Stimulated activated CD8-positive, alpha-beta memory T cell treated with anti-CD3 and anti-CD28 coated beads, Interleukin-15, amount 100 ng/mL, for 48 hours (primary cell): ENCODE data around the gene JOSD2.

Source experiments
- DNase-seq, 2 donors: peaks; one replicate each; pipeline ENCODE4 v3.0.0-alpha.2; 2020; ENCODE audit warnings: low read depth in 2 of 2

Gene JOSD2

DNA sequence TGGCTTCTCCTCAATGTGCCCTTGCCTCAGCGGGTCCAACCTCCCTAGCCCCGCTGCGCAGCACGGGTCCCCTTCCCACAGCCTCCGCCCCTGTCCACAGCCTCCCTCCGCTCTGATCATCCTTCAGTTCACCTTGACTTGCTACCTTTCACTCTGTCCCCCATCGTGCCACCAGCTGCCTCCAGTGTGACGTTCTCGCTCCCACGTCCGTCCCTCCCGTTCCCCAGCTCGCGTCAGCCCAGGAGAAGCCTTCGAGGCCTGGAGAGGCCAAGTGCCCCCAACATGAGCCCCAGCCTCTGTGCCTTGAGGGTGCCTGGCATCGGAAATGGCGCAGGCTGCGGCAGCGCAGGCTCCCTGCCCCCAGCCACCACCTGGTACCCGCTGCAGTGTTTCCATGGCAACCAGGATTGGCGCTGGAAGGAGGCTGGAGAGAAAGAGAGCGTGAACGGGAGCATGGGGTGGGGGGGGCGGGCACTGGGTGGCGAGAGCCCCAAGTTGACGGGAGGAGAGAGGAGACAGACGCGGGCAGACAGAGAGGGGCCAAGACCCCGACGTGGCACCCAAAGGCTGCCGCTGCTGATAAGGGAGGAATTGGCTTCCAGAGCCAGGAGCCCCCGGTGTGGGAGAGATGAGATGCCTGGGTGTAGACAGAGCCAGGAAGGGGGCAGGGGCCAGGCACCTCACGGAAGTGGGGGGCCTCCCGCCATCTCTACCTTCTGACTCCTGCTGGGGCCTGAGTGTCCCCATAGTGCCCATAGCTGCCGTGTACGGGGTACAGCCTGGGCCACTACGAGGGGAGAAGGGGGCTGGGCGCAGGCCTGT is 3.6 kb upstream of the JOSD2 start:
- DNase-seq, result no peak

DNA sequence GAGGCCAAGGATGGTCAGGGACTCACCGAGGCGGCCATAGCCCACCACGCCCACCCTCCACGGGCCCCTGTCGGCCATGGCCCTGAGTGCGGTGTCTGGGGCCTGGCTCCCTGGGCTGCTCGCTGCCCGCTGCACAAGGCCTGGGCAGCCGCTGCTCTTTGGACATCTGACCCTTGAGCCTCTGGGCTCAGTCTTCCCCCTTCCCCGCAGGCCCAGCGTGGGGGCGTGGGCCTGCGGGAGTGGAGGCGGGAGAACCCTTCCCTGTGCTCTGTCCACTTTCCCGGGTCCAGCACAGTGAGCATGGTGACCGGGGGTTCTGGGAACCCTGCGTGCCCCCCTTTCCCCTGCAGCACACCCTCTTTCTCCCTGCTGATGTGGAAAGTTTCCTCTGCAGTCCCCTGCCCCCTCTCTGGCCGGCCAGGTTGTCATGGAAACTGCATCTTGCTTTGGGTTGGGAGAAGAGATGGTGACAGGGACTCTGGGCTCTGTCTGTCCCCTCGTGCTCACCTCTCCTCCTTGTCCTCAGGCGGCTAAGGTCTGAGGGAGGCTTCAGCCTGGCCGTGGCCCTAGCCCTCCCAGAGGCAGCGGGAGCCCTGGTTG is 2.9 kb upstream of the JOSD2 start, which contains the start of gene ASPDH:
ASPDH (minus strand) TSS at position 168 of the 600 bp plus-strand sequence; CDS start at position 78, 90 bp downstream.
- DNase-seq, result no peak

DNA sequence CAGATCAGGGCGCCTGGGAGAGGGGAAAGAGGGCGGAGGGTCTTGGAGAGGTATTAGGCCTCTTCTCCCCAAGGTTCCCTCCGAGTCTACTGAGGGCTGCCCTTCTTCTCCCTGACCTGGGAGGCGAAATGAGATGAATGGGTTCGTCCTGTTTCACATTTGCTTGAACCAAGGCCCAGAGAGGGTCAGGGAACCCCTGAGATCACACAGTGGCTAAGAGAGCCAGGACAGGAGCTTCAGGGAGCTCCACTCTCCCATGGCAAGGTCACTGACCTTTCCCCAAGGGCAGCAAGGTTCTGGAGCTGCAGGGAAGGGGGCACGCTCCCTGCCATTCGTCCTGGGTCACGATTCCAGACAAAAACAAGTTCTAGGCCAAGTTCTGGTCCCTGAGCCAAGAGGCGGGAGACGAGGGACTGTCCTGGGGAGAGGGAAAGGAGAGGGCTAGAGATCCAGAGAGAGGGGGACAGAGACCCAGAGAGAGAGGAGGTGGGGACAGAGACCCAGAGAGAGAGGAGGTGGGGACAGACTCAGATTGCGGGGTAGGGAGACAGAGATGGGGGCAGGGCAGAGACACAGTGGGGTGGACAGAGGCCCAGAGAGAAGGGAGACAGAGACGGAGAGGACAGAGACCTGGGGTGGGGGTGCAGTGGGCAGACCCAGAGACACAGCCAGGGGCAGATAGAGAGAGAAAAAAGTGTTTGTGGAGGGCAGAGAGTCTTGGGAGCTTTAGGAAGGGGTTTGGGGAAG is 2.2 kb upstream of the JOSD2 start:
- no peak for DNase-seq

DNA sequence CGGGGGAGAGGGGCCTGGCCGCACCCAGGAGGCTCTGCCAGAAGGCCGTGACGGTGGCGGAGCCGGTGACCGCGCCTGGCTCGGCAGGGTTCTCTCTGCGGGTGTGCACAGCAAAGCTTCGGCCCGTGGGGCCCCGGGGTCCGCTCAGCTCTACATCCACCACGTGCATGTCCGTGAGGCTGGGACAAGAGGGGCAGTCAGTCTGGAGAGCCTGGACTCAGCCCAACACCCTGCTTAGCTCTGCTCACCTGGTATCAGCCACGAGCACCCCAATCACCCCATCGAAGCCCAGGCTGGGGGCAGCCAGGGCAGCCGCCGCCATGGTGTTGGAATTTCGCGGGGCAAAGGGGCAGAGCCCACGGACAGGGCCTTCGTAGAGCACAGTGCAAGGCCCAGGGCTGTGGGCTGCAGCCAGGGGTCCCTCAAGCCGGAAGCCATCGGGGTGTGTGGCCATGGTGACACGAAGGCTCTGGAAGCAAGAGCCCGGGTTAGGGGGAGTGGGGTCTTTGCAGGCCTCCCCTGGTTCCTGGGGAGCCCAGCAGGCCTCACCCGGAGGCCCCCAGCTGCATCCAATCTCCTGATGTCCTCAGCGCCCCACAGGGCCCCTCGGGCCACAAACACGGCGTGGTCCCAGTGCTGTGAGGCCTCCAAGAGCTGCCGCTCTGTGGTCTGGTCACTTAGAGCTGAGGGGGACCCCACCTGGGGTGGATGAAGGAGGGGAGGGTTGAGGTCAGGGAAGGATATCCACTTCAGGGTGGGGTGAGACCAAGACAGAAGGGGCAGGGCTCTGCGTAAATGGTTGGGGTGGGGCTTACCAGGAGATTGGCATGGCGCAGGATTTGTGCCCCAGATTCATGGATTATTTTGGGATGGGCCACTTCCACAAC is 1.4 kb upstream of the JOSD2 start:
- DNase-seq, result no peak

DNA sequence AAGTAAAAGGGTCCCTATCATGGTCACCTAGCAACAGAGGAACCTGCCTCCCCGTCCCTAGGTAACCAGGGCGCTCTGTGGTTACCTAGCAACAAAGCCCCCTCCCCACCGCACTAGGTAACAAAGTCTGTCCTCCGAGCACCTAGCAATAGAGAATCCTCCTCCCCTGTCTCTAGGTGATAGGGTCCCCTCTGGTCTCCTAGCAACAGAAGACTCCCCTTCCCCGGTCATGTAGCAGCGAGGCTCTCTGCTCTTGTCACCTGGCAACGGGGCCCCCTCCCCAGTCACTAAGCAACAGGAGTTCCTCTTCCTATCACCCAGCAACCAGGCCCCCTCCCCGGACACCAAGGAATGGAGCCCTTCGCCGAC is 307 bp downstream of the JOSD2 start:
- DNase-seq, result no peak

DNA sequence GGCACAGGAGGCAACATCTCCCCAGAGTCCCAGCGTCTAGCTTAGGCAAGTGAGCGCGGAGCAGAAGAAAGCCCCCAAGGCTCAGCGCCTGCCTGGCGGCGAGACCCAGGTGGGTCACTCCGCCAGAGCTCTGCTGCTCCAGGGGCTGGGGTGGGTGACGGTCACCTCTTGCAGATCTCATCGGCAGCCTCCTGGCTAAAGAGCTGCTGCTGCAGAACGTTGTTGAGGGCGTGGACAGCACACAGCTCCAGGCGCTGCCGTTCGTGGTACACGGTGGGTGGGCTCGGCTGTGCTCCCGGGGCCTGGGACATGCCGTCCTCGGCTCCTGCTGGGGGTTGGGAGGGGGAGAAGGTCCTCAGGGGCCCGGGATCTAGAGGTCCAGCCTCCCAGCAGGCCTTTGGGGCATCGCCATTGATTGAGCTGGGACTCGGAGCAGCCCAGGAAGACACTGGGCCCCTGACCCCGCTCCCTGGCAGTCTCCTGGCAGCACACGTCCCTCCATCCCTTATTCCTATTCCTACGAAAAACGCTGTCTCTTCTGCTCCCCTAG is 795 bp downstream of the JOSD2 start:
- DNase-seq, result no peak

DNA sequence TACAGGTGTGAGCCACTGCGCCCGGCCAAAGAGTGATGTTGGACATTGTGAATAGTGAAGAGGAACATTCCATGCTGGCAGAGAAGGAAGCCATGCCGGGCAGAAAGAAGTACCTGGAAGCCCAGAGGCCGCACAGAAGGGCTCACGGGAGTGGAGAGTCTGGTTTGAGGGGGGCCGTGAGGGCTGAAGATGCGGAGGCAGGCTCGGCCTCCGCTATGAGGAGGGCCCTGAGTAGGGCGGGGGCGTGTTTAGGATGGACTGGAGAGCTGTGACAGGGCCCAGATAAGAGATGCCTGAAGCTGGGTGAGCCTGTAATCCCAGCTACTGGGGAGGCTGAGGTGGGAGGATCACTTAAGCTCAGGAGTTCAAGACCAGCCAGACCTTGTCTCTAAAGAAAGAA is 1.6 kb downstream of the JOSD2 start:
- no peak for DNase-seq

DNA sequence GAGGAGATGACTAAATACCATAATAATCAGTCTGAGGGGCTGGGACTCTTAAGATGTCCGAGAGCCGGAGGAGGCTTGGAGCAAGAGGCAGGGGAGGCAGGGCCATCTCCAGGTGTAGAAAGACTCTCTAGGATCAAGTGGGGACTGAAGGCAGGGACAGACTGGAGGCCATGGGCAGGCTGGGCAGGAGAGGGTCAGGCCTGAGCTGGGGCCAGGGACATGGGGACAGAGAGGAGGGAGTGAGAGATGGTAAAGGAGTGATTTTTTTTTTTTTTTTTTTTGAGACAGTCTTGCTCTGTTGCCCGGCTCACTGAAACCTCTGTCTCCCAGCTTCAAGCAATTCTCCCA is 2.2 kb downstream of the JOSD2 start:
- no peak for DNase-seq

DNA sequence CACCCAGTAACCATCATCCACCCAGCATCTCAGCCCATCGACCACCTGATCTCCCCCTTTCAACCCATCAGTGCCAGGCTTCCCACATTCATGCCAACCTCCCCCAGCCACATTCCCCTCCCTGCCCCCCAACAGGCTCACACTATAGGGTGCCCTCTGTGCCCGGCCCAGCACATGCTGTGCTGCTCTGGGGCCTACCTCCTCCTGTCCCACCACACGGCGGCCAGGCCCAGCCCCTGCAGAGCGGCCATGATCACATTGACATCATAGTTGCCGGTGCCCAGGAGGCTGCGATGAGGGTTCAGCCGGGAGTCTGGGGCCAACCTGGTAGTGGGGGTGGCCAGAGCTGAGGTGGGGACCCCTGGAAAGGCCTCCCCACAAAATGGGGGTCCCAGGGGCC is 3.6 kb downstream of the JOSD2 start:
- no peak for DNase-seq

DNA sequence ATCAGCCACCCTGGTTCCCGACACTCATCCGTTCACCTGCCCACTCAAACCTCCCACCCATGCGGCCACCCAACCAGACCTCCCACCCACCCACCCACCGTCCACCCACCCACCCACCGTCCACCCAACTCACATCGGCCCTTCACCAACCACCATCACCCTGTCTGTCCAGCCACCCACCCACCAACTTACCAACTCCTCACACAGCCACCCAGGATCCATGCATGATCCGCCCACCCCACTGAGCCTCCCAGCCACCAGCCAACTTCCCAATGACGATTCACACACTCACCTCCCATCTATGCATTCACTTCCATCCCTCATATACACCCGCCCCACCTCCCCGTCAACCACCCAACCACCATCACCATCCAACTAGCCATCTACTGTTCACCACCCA is 4.3 kb downstream of the JOSD2 start:
- DNase-seq, result no peak

DNA sequence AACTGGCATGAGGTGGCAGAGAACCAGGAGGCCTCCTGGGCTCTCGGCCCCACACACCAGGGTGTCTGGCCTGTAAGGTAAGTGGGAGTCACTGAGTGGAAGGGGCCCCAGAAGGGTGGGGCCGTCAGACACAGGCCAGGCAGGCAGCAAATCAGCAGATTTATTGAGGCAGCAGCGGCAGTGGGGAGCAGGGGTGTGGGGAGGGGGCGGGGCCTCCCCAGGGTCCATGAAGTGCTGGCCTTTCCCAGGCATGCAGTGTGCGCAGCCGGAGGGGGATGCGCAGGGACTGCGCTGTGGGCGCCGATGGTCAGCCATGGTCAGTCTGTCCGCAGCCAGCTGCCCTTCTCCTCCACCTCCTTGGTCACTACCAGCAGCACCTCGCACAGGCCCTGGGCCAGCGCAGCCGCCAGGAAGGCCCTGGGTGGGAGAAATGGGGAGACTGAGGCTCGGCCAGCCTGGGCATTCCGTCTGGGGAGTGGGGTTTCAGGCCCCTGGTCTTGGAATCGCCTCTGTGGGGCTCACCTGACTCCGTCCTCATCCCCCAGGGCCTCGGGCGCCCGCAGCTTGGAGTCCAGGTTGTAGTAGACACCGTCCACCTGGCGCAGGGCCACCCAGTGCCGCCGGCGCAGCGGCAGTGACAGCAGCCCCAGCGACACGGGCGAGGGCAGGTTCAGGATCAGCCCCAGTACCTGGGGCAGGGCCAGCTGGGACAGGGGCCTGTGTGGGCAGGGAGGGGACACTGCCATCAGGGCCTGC is 5.0 kb downstream of the JOSD2 start:
- no peak for DNase-seq

DNA sequence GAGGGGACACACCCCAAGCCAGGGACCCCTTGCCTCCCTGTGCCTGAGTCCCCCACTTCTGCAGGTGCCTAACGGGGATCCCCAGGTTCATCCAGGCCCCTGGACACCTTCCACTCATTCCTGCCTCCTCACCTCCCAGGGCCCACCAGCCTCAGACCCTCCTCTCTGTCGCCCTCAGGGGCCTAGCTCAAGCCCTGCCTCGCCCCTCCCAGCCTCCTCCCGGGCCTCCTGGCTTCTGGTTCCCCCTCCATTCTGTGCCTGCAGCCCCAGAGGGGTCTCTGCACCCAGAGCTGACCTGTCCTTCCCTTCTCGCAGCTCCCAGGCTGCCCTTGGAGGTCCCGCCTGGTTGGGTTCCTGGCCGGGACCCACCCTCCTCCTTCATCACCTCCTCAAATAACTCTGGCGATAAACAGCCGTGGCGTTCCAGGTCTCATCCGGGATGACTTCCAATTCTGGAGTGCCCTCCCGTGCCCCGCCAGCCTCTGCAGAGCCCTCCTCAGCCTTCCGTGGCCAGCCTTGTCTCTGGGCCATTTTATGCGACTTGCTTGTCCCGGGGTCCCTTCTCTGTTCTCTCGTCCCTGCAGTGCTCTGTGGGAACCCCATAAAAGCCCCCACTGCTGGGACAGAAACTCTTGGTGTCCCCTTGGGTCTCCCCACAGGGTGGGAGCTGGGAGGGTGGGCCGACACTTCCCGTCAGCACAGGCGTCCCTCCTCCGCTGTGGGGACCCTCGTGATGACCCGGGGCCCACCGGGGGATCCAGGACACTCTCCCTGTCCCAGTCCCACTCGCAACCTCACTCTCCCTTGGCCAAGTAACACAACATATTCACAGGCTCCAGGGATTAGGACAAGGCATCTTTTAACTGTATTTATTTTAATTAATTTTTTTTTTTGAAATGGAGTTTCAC is 9.2 kb downstream of the JOSD2 start:
- DNase-seq, result no peak

DNA sequence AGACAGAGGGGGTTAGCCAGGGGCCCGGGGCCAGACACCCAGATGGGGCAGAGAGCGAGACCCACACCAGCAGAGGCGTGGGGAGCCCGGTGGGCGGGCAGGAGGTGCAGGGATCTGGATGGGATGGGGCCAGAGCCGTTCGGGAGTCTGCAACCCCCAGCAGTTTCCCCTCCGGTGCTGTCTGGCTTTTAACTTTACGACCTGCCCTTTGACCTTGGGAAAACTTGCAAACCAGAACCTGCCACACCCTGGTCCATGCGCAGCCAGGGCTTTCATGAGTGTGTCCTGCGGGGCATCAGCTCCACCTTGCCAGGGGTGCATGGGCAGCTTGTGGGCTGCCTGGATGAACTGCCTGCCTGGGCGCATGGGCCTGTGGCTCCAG is 9.8 kb downstream of the JOSD2 start:
- DNase-seq, result no peak

DNA sequence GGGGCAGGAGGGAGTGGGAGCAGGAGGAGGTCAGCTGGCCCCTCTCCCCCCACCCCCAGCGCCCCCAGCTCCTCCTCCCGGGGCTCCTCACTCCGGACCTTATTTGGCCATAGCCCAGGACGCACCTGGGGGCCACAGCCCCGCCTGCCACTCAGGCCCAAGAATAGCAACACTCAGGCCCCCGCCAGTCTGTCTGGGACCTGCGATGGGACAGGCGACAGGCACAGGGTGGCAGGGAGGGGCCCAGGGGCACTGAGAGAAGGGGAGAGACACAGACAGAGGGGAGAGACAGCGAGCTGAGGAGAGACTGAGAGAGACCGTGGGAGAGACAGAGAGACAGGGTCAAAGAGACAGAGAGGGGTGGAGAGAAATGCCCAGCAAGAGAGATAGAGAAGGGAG is 10.2 kb downstream of the JOSD2 start:
- DNase-seq, result no peak

DNA sequence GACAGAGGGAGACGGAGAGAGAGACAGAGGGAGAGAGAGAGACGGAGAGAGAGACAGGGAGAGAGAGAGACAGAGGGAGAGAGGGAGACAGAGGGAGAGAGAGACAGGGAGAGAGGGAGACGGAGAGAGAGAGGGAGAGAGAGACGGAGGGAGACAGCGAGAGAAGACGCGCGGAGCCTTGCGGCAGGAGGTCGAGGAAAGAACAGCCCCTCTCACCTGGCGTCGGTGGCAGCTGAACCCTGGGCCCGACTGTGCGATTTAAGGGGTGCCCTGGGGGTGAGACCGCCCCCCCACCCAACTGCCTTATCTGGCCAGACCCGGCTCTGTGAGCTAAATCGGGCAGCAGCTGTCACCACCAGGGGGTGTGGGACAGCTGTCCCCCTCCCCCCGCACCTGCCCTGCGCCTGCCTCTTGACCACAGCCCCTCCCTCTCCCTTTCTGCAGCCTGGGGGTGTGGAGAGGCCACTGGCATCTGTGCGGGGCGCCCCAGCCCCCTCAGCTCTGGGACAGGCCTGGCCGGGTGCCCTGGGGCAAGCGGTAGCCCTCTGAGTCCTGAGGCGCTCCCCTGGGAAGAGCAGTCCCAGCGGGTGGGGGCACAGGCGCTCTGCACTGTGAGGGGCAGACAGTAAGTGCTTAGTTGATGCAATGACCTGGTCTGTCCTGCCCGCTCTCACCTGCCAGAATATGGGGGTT is 10.8 kb downstream of the JOSD2 start:
- DNase-seq, result no peak

DNA sequence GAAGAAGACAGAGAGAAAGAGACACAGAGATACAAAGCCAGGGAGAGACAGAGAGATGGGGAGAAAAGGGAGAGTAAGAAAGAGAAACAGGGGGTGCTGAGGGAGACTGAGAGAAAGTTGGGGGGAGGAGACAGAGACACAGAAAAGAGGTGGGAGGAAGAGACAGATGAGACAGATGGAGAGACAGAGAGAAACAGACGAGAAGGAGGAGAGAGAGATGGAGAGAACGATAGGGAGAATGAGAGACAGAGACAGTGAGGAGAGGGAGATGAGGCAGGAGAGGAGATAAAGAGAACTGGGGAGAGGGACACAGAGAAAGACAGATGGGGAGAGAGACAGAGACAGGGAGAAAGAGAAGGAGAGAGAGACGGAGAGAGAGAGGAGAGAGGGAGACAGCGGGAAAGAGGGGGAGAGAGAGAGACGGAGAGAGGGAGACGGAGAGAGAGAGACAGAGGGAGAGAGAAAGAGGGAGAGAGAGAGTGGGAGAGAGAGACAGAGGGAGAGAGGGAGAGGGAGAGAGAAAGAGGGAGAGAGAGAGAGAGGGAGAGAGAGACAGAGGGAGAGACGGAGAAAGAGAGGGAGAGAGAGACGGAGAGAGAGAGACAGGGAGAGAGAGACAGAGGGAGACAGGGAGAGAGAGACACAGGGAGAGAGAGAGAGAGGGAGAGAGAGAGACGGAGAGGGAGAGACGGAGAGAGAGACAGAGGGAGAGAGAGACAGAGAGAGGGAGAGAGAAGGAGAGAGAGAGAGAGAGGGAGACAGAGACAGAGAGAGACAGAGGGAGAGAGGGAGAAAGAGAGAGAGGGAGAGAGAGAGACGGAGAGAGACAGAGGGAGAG is 12.6 kb downstream of the JOSD2 start:
- no peak for DNase-seq

DNA sequence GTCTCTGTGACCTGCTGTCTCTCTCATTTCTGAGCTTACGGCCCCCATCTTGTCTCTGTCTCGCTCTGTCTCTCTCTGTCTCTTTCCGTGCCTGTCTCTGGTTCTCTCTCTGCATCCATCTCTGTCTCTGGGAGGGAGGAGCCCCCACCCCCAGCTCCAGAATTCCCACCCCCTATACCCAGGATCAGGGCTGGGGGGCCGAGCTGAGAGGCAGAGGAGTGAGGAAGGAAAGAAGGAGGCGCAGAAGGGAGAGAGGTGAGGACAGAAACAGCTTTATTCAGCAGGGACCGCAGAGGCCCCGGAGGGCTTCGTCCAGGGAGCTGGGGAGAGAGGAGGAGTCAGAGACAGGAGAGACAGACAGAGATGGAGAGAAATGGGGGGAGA is 14.0 kb downstream of the JOSD2 start:
- no peak for DNase-seq
